IMR-90 (cell line): ENCODE measurements around the gene DYNLRB2. TPM values are rescaled to one million over a fixed set of nuclear protein-coding genes. Genes with fewer than 3 reads are reported as not detected.

Experiments used
- ATAC-seq: fragments of 200-7000 bp; cut with Tn5 transposase; 2 replicates; pipeline ENCODE4 v1.9.1; 2020; ENCODE audit warnings: low read depth, mild to moderate bottlenecking, moderate library complexity
- BruUV-seq: library from RNA; stranded (reverse); fragments of 400-500 nt; replicated peaks from 2 replicates; lab custom pipeline; 2021; lab: Mats Ljungman, UMichigan
- CTCF ChIA-PET: fragments of 300-600 bp; formaldehyde crosslinking; extraction: SDS; loops from one replicate; lab custom pipeline; 2021; ENCODE audit warnings: antibody characterized with exemption; lab: Yijun Ruan, JAX
- POLR2A ChIA-PET: fragments of 300-600 bp; sonication (Branson Sonifier 250); formaldehyde crosslinking; loops from one replicate; lab custom pipeline; 2022; ENCODE audit warnings: antibody characterized with exemption; ENCODE audit not compliant: unreplicated experiment; lab: Charles Lee
- DNase-seq: peaks from one replicate; pipeline ENCODE4 v3.0.0; 2013
- H2AFZ ChIP-seq: replicated peaks from 2 replicates; pipeline ENCODE3; 2013; ENCODE audit warnings: low read length, mild to moderate bottlenecking; ENCODE audit not compliant: poor library complexity
- H2AK5ac ChIP-seq: 2 replicates; pipeline ENCODE4 v1.6.1; 2013; ENCODE audit warnings: low read depth, low read length, inconsistent platforms
- H2AK9ac ChIP-seq: replicated peaks from 2 replicates; pipeline ENCODE3; 2013; ENCODE audit warnings: mild to moderate bottlenecking, low read depth, low read length, moderate library complexity; ENCODE audit not compliant: poor library complexity
- H2BK120ac ChIP-seq: 2 replicates; pipeline ENCODE4 v1.6.1; 2013; ENCODE audit warnings: low read depth, low read length, inconsistent platforms
- H2BK15ac ChIP-seq: 3 replicates; pipeline ENCODE4 v1.6.1; 2013; ENCODE audit warnings: low read depth, low read length, inconsistent platforms
- H2BK20ac ChIP-seq: 2 replicates; pipeline ENCODE4 v1.6.1; 2013; ENCODE audit warnings: low read depth, mild to moderate bottlenecking, inconsistent platforms, low read length, moderate library complexity
- H2BK5ac ChIP-seq: 2 replicates; pipeline ENCODE4 v1.6.1; 2013; ENCODE audit warnings: mild to moderate bottlenecking, low read depth, low read length, inconsistent platforms; ENCODE audit not compliant: poor library complexity, severe bottlenecking
- H3K14ac ChIP-seq: replicated peaks from 2 replicates; pipeline ENCODE4 v1.6.1; 2013; ENCODE audit warnings: low read depth, low read length, inconsistent platforms
- H3K18ac ChIP-seq: 2 replicates; pipeline ENCODE4 v1.6.1; 2013; ENCODE audit warnings: low read depth, low read length, control low read depth
- H3K23ac ChIP-seq: 2 replicates; pipeline ENCODE4 v1.6.1; 2013; ENCODE audit warnings: low read depth, low read length, inconsistent platforms
- H3K27ac ChIP-seq: 2 replicates; pipeline ENCODE4 v1.5.1; 2013; ENCODE audit warnings: mild to moderate bottlenecking, control low read depth, low read length; ENCODE audit not compliant: insufficient read depth
- H3K27me3 ChIP-seq: 2 replicates; pipeline ENCODE4 v1.6.1; 2013; ENCODE audit warnings: low read length; ENCODE audit not compliant: control insufficient read depth, insufficient read depth
- H3K36me3 ChIP-seq: 2 replicates; pipeline ENCODE4 v1.6.1; 2013; ENCODE audit warnings: low read length, mixed read lengths; ENCODE audit not compliant: control insufficient read depth, insufficient read depth
- H3K4ac ChIP-seq: 2 replicates; pipeline ENCODE4 v1.6.1; 2013; ENCODE audit warnings: low read depth, low read length, inconsistent platforms
- H3K4me1 ChIP-seq: 2 replicates; pipeline ENCODE4 v1.6.1; 2013; ENCODE audit warnings: low read length, mixed read lengths; ENCODE audit not compliant: control insufficient read depth, insufficient read depth
- H3K4me2 ChIP-seq: 2 replicates; pipeline ENCODE4 v1.6.1; 2013; ENCODE audit warnings: low read depth, mild to moderate bottlenecking, control low read depth, low read length, moderate library complexity
- H3K4me3 ChIP-seq: 2 replicates; pipeline ENCODE4 v1.5.1; 2013; ENCODE audit warnings: low read depth, mild to moderate bottlenecking, control low read depth, low read length, moderate library complexity; ENCODE audit not compliant: insufficient read depth
- H3K56ac ChIP-seq: 2 replicates; pipeline ENCODE4 v1.6.1; 2013; ENCODE audit warnings: low read length, inconsistent platforms; ENCODE audit not compliant: insufficient read depth; ENCODE audit errors: extremely low read depth
- H3K79me1 ChIP-seq, 2 experiments: 2 replicates each; pipeline ENCODE4 v1.6.1; 2013; ENCODE audit warnings: low read length in 2 of 2, inconsistent platforms in 1 of 2, low read depth in 1 of 2
- H3K9ac ChIP-seq: 2 replicates; pipeline ENCODE4 v1.6.1; 2013; ENCODE audit warnings: low read depth, low read length, control low read depth
- H3K9me1 ChIP-seq: 2 replicates; pipeline ENCODE4 v1.6.1; 2013; ENCODE audit warnings: low read length, inconsistent platforms; ENCODE audit not compliant: insufficient read depth
- H3K9me3 ChIP-seq: 2 replicates; pipeline ENCODE4 v1.6.1; 2013; ENCODE audit warnings: low read length; ENCODE audit not compliant: control insufficient read depth, insufficient read depth
- H4K20me1 ChIP-seq: 2 replicates; pipeline ENCODE4 v1.6.1; 2013; ENCODE audit warnings: low read length, inconsistent platforms; ENCODE audit not compliant: insufficient read depth
- H4K5ac ChIP-seq: 2 replicates; pipeline ENCODE4 v1.6.1; 2013; ENCODE audit warnings: mild to moderate bottlenecking, low read depth, low read length, control low read depth
- H4K8ac ChIP-seq, 2 experiments: 2 replicates each; pipeline ENCODE4 v1.6.1; 2013; ENCODE audit warnings: low read depth in 2 of 2, low read length in 2 of 2, control low read depth in 1 of 2, inconsistent platforms in 1 of 2
- H4K91ac ChIP-seq: 2 replicates; pipeline ENCODE4 v1.6.1; 2013; ENCODE audit warnings: low read depth, low read length, inconsistent platforms; ENCODE audit not compliant: insufficient read depth
- CTCF ChIP-seq: conservative IDR thresholded peaks from 2 replicates; pipeline ENCODE4 v1.5.1; 2012; ENCODE audit warnings: mild to moderate bottlenecking, low read depth, low read length, improper control_type of control experiment
- ELK1 ChIP-seq: fragments of 150-350 bp; IDR thresholded peaks from 2 replicates; pipeline ENCODE4 v1.6.1; 2016; ENCODE audit warnings: low read depth, mild to moderate bottlenecking, low read length, moderate library complexity, borderline replicate concordance
- FOS ChIP-seq: fragments of 150-350 bp; IDR thresholded peaks from 2 replicates; pipeline ENCODE4 v1.6.1; 2016; ENCODE audit warnings: low read depth, low read length
- NFE2L2 ChIP-seq: fragments of 150-350 bp; IDR thresholded peaks from 2 replicates; pipeline ENCODE4 v1.6.1; 2016; ENCODE audit warnings: low read depth, mild to moderate bottlenecking, low read length
- RAD21 ChIP-seq: IDR thresholded peaks from 2 replicates; pipeline ENCODE4 v1.6.1; 2012; ENCODE audit warnings: low read length, improper control_type of control experiment
- WGBS, 2 experiments: methylation state at CpG; one replicate each; pipeline versions ENCODE4 v1.1.5 to v1.1.7; 2013; ENCODE audit warnings: missing lambda C conversion rate in 2 of 2; ENCODE audit not compliant: insufficient read length in 1 of 2; ENCODE audit errors: extremely low coverage in 2 of 2; 5-methylcytosine and 5-hydroxymethylcytosine counted together
- dilution Hi-C: fragments of 300-500 bp; cut with HindIII; formaldehyde crosslinking; loops from one replicate; pipeline ENCODE4 v1.14.3; 2018; ENCODE audit warnings: low sequenced_read_pairs; ENCODE audit not compliant: unreplicated experiment
- in situ Hi-C: fragments of 300-500 bp; cut with MboI; formaldehyde crosslinking; loops from 3 replicates; pipeline ENCODE4 v1.14.3; 2019; ENCODE audit warnings: low sequenced_read_pairs, inconsistent platforms, mixed read lengths
- intact Hi-C: fragments of 100-400 bp; cut with micrococcal nuclease; formaldehyde crosslinking; loops from 2 replicates; pipeline ENCODE4 v1.10.0; 2022
- polyA plus RNA-seq, 3 experiments: library from polyadenylated mRNA; depleted of rRNA; stranded (reverse); fragments of >200 nt; gene quantifications; 2 replicates each; pipeline ENCODE4 v1.2.3, GENCODE V29; 2012; ENCODE audit warnings: low replicate concordance in 1 of 3
- total RNA-seq: library from RNA; depleted of rRNA; stranded (reverse); fragments of >200 nt; gene quantifications from 2 replicates; pipeline ENCODE4 v1.2.3, GENCODE V29; 2012

DYNLRB2 gene
- total and polyA plus RNA-seq, 2 of the 4 experiments (the other 2 are of a cell fraction), result not detected

GRCh38 chr16:80564394-80564793 is 23.6 kb downstream of the DYNLRB2 start:
- no peak overlapping the region for H4K8ac ChIP-seq
- no TSS peak for BruUV-seq
- no peak overlapping the region for H2BK120ac ChIP-seq
- no peak overlapping the region for H3K4me3 ChIP-seq
- TF ChIP-seq NFE2L2 (no peak), ELK1 (no peak), FOS (no peak), CTCF (no peak), RAD21 (no peak)
- no peak overlapping the region for H3K56ac ChIP-seq
- no peaks in the 10 kb centered on the region for H3K4me1 ChIP-seq
- in situ Hi-C loops, result no loop called here
- no peak overlapping the region for H2BK5ac ChIP-seq
- no peaks in the 10 kb centered on the region for H4K20me1 ChIP-seq
- no peak overlapping the region for H4K5ac ChIP-seq
- H2AK9ac ChIP-seq, result no peak overlapping the region
- H3K4me2 ChIP-seq, result no peak overlapping the region
- H3K23ac ChIP-seq, result no peak overlapping the region
- no peak overlapping the region for H3K9ac ChIP-seq
- no peak overlapping the region for H3K4ac ChIP-seq
- H3K18ac ChIP-seq, result no peak overlapping the region
- no peak overlapping the region for H2BK20ac ChIP-seq
- H2AK5ac ChIP-seq, result no peak overlapping the region
- no peaks in the 10 kb centered on the region for H3K79me1 ChIP-seq
- no peak for ATAC-seq
- no CpG with 5 or more reads among the region's 7 CpGs for WGBS, 2 experiments
- CTCF ChIA-PET, result no interaction called here
- H3K9me1 ChIP-seq, result no peaks in the 10 kb centered on the region; the same call in 1 of the 2 replicates
- no peaks in the 10 kb centered on the region for H3K27me3 ChIP-seq
- no peak overlapping the region for H2BK15ac ChIP-seq
- H3K27ac ChIP-seq, result no peak overlapping the region
- no peaks in the 10 kb centered on the region; the same call in 1 of the 2 replicates for H3K9me3 ChIP-seq
- dilution Hi-C loops, result no loop called here
- no peak for DNase-seq
- no peaks in the 10 kb centered on the region for H3K36me3 ChIP-seq
- H3K14ac ChIP-seq, result no peak overlapping the region
- POLR2A ChIA-PET, result no interaction called here
- intact Hi-C loops, result no loop called here
- H2AFZ ChIP-seq, result no peak overlapping the region
- no peak overlapping the region for H4K91ac ChIP-seq
